ENCODE data around the gene ST6GALNAC4. TPM values are rescaled to one million over a fixed set of nuclear protein-coding genes. Genes with fewer than 3 reads are reported as not detected.

ST6GALNAC4 gene
- total RNA-seq, 1 donor = 33.7 TPM

DNA sequence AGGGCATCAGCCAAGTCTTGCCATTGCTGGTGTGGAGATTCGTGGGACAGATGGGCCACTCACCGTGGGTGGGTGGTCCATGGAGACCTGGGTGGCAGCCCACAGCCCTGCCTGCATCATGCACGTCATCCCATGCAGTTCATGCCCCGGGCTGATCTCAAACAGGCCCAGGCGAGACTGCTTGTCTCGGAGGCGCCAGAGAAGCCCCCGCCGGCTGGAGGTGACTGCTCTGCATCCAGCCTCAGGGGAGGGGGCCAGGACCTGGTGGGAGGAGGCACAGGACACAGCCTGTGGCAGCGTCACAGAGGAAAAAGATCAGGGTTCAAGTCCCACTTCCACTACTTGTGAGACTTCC lies 12.8 kb upstream of the ST6GALNAC4 start:
- TF ChIP-seq, protein P1, sequence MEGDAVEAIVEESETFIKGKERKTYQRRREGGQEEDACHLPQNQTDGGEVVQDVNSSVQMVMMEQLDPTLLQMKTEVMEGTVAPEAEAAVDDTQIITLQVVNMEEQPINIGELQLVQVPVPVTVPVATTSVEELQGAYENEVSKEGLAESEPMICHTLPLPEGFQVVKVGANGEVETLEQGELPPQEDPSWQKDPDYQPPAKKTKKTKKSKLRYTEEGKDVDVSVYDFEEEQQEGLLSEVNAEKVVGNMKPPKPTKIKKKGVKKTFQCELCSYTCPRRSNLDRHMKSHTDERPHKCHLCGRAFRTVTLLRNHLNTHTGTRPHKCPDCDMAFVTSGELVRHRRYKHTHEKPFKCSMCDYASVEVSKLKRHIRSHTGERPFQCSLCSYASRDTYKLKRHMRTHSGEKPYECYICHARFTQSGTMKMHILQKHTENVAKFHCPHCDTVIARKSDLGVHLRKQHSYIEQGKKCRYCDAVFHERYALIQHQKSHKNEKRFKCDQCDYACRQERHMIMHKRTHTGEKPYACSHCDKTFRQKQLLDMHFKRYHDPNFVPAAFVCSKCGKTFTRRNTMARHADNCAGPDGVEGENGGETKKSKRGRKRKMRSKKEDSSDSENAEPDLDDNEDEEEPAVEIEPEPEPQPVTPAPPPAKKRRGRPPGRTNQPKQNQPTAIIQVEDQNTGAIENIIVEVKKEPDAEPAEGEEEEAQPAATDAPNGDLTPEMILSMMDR (IDR thresholded peaks at IDR 0.05; ENCODE audit: extremely low read depth, low read depth, low read length) = no peak
- H3K27me3 ChIP-seq (ENCODE audit: insufficient read depth, low read length) = no peaks in the 10 kb centered on the region
- H3K4me1 ChIP-seq (ENCODE audit: insufficient read depth, low read length) = peaks cover 31% of the 10 kb centered on the region
- no peak overlapping the region for H3K4me3 ChIP-seq (ENCODE audit: insufficient read depth, low read length)
- peaks cover 5% of the 10 kb centered on the region for H3K36me3 ChIP-seq (ENCODE audit: insufficient read depth, low read length)
- no peak overlapping the region for H2AFZ ChIP-seq (ENCODE audit: low read length)
- H3K79me2 ChIP-seq (ENCODE audit: insufficient read depth, low read length) = peaks cover 12% of the 10 kb centered on the region
- H3K27ac ChIP-seq (ENCODE audit: low read depth, low read length) = no peak overlapping the region
- H4K20me1 ChIP-seq (ENCODE audit: insufficient read depth, low read length) = peaks cover 3% of the 10 kb centered on the region
- H3K4me2 ChIP-seq (ENCODE audit: insufficient read depth, low read length) = peak overlapping the region; percentile 92
- no peak for DNase-seq (ENCODE audit: insufficient read length, low spot score, missing footprints)
- no peaks in the 10 kb centered on the region for H3K9me3 ChIP-seq (ENCODE audit: low read depth, low read length)

DNA sequence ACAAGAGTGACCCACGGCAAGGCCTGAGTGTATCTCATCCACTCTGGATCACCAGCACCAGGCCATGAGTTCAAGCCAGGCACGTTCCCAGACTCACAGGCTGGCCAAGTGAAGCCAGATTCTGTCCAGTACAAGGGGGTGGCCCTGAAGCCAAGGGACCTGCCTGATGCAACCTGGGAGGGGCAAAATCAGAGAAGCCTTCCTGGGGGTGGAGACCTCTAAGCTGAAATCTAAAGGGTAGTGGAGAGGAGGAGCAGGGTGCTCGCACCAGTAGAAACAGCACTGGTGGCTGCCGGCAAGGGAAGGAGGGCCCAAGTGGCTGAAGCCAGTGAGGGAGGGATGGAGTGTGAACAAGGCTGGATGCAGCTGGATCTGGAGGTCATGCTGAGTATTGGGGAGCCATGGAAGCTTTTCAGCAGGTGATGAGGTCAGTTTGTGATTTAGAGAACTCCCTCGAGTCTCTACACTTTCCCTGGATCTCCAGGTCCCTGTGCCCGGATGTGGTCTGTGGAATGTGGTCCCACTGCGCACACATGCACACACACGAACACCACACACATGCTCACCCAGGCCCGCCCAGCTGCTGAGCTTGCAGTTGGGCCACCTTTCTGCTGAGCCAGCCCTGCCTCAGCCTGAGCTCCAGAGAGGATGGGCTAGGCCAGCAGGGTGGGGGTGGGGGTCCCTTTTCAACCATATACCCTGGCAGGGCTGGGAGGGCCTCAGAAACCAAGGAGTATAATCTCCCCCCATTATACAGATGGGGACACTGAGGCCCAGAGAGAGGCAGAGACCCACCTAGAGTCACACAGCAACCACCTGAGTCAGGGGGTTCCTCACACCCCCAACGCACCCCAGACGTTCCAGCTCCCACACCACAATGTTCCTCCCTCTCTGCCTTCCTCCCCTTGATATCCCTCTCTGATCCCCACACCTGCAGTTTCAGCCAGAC lies 12.1 kb upstream of the ST6GALNAC4 start:
- Histone ChIP-seq H4K20me1 (ENCODE audit: insufficient read depth, low read length) (peaks cover 3% of the 10 kb centered on the region), H3K36me3 (ENCODE audit: insufficient read depth, low read length) (no peaks in the 10 kb centered on the region), H3K4me3 (ENCODE audit: insufficient read depth, low read length) (no peak overlapping the region), H3K4me1 (ENCODE audit: insufficient read depth, low read length) (peaks cover 33% of the 10 kb centered on the region), H3K27me3 (ENCODE audit: insufficient read depth, low read length) (no peaks in the 10 kb centered on the region), H3K27ac (ENCODE audit: low read depth, low read length) (no peak overlapping the region), H3K4me2 (ENCODE audit: insufficient read depth, low read length) (no peak overlapping the region), H3K79me2 (ENCODE audit: insufficient read depth, low read length) (peaks cover 6% of the 10 kb centered on the region), H3K9me3 (ENCODE audit: low read depth, low read length) (no peaks in the 10 kb centered on the region), H2AFZ (ENCODE audit: low read length) (no peak overlapping the region)
- TF ChIP-seq, protein P1 (IDR thresholded peaks at IDR 0.05; ENCODE audit: extremely low read depth, low read depth, low read length) = no peak
- no peak for DNase-seq (ENCODE audit: insufficient read length, low spot score, missing footprints)

DNA sequence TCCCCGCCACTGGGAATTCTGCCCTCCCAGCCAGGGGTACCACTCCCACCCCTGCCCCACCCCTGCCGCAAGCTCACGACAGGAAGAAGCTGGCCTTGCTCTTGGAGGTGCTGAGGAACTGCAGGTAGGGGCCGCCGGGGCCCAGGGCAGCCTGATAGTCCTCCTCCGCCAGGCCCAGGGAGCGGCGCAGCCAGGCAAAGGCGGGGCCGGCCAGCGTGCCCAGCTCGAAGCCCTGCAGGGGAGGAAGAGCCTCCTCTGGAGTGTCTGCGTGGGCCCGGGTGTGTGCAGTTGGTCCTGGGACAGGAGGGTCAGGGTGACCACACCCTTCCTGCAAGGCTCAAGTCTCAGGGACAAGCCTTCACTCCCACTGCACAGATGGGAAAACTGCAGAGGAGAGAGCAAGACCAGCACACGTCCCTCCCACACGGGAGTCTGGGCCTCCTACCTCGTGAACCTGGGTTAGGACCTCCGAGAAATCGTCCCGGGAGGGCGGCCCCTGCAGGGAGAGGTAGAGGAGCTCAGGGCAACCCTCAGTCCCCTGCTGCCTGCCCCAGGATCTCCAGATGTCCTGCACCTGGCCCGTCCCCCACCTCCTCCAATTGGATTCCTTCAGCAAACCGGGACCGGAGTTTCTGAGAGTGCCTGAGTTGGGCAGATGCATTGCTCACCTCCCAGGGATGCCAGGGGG lies 11.3 kb upstream of the ST6GALNAC4 start:
- Histone ChIP-seq H3K27ac (ENCODE audit: low read depth, low read length) (no peak overlapping the region), H2AFZ (ENCODE audit: low read length) (no peak overlapping the region), H3K36me3 (ENCODE audit: insufficient read depth, low read length) (no peaks in the 10 kb centered on the region), H4K20me1 (ENCODE audit: insufficient read depth, low read length) (peaks cover 3% of the 10 kb centered on the region), H3K9me3 (ENCODE audit: low read depth, low read length) (no peaks in the 10 kb centered on the region), H3K4me2 (ENCODE audit: insufficient read depth, low read length) (no peak overlapping the region), H3K79me2 (ENCODE audit: insufficient read depth, low read length) (peaks cover 4% of the 10 kb centered on the region), H3K4me3 (ENCODE audit: insufficient read depth, low read length) (no peak overlapping the region), H3K4me1 (ENCODE audit: insufficient read depth, low read length) (peaks cover 41% of the 10 kb centered on the region), H3K27me3 (ENCODE audit: insufficient read depth, low read length) (no peaks in the 10 kb centered on the region)
- DNase-seq (ENCODE audit: insufficient read length, low spot score, missing footprints) = no peak
- TF ChIP-seq, protein P1 (IDR thresholded peaks at IDR 0.05; ENCODE audit: extremely low read depth, low read depth, low read length) = no peak
